Effector memory CD8-positive, alpha-beta T cell (primary cell): ENCODE data around the gene GAPDHS.

Source experiments
- ATAC-seq: fragments of 150-1000 bp; cut with Tn5 transposase; replicated peaks from 2 replicates; pipeline ENCODE4 v1.10.0; 2021; ENCODE audit warnings: mild to moderate bottlenecking, moderate library complexity
- DNase-seq, 3 experiments: peaks; one replicate each; pipeline ENCODE4 v3.0.0; 2021
- H3K27ac Mint-ChIP-seq, 2 donors: one replicate each; pipeline ENCODE4 v1.8.0; 2022; ENCODE audit warnings: mild to moderate bottlenecking in 2 of 2, mixed read lengths in 2 of 2, moderate library complexity in 2 of 2
- H3K27me3 Mint-ChIP-seq, 2 donors: one replicate each; pipeline ENCODE4 v1.8.0; 2022; ENCODE audit warnings: mixed read lengths in 2 of 2
- H3K36me3 Mint-ChIP-seq: one replicate; pipeline ENCODE4 v1.8.0; 2022; ENCODE audit warnings: mild to moderate bottlenecking, moderate library complexity, mixed read lengths; ENCODE audit not compliant: insufficient read depth
- H3K4me1 Mint-ChIP-seq, 2 donors: one replicate each; pipeline ENCODE4 v1.8.0; 2022; ENCODE audit warnings: low read depth in 2 of 2, mixed read lengths in 2 of 2
- H3K4me3 Mint-ChIP-seq, 2 donors: one replicate each; pipeline ENCODE4 v1.8.0; 2022; ENCODE audit warnings: mild to moderate bottlenecking in 2 of 2, mixed read lengths in 2 of 2, moderate library complexity in 2 of 2
- H3K9me3 Mint-ChIP-seq, 2 donors: one replicate each; pipeline ENCODE4 v1.8.0; 2022; ENCODE audit warnings: mixed read lengths in 2 of 2

GAPDHS gene

DNA sequence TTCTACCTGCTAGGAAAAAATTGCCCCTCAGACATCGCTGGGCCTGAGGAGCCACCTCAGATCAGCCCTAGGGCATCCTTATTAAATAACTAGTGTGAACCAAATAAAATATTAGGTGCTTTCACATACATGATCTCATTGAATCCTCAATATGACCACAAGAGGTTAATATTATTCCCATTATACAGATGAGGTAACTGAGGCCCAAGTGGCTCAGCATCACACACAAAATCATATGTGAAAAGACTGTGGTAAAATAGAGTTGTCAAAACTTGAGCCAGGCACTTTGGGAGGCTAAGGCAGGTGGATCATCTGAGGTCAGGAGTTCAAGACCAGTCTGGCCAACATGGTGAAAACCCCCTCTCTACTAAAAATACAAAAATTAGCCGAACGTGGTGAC, 16.9 kb upstream of the GAPDHS start:
- H3K9me3 Mint-ChIP-seq, result no peaks in the 10 kb centered on the region
- no peak overlapping the region for H3K27ac Mint-ChIP-seq
- H3K27me3 Mint-ChIP-seq, result peaks cover 36 to 68% of the 10 kb centered on the region in 2 donors
- H3K4me3 Mint-ChIP-seq, result no peak overlapping the region
- ATAC-seq, result no peak
- DNase-seq, result no peak
- peaks cover 0 to 2% of the 10 kb centered on the region in 2 donors for H3K4me1 Mint-ChIP-seq
- H3K36me3 Mint-ChIP-seq, result no peaks in the 10 kb centered on the region

DNA sequence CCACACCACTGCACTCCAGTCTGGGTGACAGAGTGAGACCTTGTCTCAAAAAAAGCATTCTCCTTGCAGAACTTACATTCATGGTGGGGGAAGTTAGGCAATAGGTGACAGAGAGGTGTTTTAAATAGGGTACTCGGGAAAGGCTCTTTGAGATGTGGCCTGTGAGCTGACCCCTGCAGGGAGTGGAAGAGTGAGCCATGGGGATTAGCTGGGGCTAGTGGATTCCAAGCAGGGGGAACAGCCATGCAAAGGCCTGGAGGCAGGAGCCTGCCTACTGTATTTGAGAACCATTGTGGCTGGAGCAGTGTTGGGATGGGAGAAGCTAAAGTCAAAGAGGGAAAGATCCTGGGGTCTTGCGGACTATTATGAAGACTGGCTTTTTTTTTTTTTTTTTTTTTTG, 15.9 kb upstream of the GAPDHS start:
- ATAC-seq (no peak), DNase-seq (no peak)
- Mint-ChIP-seq H3K4me1 (peaks cover 0 to 2% of the 10 kb centered on the region in 2 donors), H3K27ac (no peak overlapping the region), H3K9me3 (no peaks in the 10 kb centered on the region), H3K36me3 (no peaks in the 10 kb centered on the region), H3K4me3 (no peak overlapping the region), H3K27me3 (peaks cover 31 to 57% of the 10 kb centered on the region in 2 donors)

- no peak for ATAC-seq
- no peaks in the 10 kb centered on the region for H3K36me3 Mint-ChIP-seq
- no peak for DNase-seq
- no peak overlapping the region for H3K4me3 Mint-ChIP-seq
- H3K9me3 Mint-ChIP-seq, result no peaks in the 10 kb centered on the region
- peaks cover 21 to 48% of the 10 kb centered on the region in 2 donors for H3K27me3 Mint-ChIP-seq
- no peak overlapping the region for H3K27ac Mint-ChIP-seq
- H3K4me1 Mint-ChIP-seq, result peaks cover 0 to 2% of the 10 kb centered on the region in 2 donors
These were observed 14.9 kb upstream of the GAPDHS start for GRCh38 chr19:35518313-35518712.

DNA sequence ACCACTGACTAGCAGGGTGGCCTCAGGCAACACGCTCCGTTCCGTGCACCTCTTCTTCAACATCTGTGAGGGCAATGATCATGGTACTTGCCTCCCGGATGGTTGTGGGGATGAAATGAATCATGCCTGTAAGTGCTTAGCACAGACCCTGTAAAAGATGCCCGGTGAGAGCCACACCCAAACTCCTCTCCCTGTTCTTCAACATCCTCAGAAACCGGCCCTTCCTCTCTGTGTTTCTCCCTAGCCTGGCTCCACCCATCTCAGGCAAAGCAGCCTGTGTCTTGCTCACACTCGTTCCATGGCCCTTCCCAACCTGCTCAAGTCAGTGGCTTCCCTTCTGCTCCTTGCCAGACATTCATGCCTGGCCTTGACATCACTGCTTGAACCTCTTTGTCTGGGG, 14.0 kb upstream of the GAPDHS start:
- Mint-ChIP-seq H3K27me3 (peaks cover 23 to 48% of the 10 kb centered on the region in 2 donors), H3K36me3 (no peaks in the 10 kb centered on the region), H3K4me3 (no peak overlapping the region), H3K27ac (no peak overlapping the region), H3K9me3 (no peaks in the 10 kb centered on the region), H3K4me1 (peaks cover 0 to 2% of the 10 kb centered on the region in 2 donors)
- ATAC-seq (no peak), DNase-seq (no peak)

- no peaks in the 10 kb centered on the region for H3K36me3 Mint-ChIP-seq
- no peaks in the 10 kb centered on the region for H3K9me3 Mint-ChIP-seq
- H3K27me3 Mint-ChIP-seq, result peaks cover 24 to 61% of the 10 kb centered on the region in 2 donors
- H3K27ac Mint-ChIP-seq, result no peak overlapping the region
- no peak for ATAC-seq
- no peak for DNase-seq
- H3K4me1 Mint-ChIP-seq, result peaks cover 0 to 2% of the 10 kb centered on the region in 2 donors
- H3K4me3 Mint-ChIP-seq, result no peak overlapping the region
These were observed 12.0 kb upstream of the GAPDHS start for GRCh38 chr19:35521124-35521743.

GRCh38 chr19:35522745-35523327, 10.4 kb upstream of the GAPDHS start:
- Mint-ChIP-seq H3K27ac (no peak overlapping the region), H3K36me3 (no peaks in the 10 kb centered on the region), H3K4me3 (no peak overlapping the region), H3K9me3 (no peaks in the 10 kb centered on the region), H3K4me1 (peaks cover 0 to 2% of the 10 kb centered on the region in 2 donors), H3K27me3 (peaks cover 36 to 65% of the 10 kb centered on the region in 2 donors)
- DNase-seq, result no peak
- ATAC-seq, result no peak

DNA sequence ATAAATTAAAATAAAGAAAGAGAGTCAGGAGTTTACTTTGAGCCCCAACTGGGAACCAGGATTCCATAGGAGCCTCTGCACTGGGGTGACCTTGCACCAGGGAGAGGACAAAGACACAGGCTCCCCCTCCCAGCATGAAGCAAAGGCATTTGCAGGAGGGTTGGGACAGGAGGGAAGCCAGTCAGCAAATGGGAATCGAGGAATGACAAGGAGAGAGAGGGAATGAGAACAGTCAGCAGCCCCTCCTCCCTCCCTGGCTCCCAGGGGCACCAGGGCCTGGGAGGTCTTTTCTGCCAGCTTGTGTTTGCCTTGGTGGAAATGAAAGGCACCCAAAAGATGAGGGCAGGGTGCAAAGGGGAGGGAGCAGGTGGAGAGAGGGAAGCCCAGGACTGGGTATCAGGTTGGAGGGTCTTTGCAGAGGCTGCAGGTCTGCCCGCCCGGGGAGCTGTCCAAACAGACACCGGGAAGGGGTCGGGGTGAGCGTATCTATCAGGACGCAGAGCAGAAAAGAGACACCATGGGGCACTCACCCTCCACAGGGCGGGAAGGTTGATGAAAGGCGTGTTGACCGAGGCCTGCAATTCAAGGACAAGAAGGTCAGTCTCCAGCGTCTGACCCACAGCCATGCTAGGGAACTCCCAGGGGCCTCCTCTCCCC, 8.9 kb upstream of the GAPDHS start:
- Mint-ChIP-seq H3K27ac (no peak overlapping the region), H3K36me3 (no peaks in the 10 kb centered on the region), H3K9me3 (no peaks in the 10 kb centered on the region), H3K27me3 (peaks cover 41 to 65% of the 10 kb centered on the region in 2 donors), H3K4me1 (peaks cover 2 to 4% of the 10 kb centered on the region in 2 donors), H3K4me3 (no peak overlapping the region)
- ATAC-seq, result no peak
- no peak for DNase-seq

GRCh38 chr19:35525873-35526272, 7.4 kb upstream of the GAPDHS start:
- H3K27me3 Mint-ChIP-seq, result peaks cover 48 to 74% of the 10 kb centered on the region in 2 donors
- H3K9me3 Mint-ChIP-seq, result no peaks in the 10 kb centered on the region
- H3K27ac Mint-ChIP-seq, result no peak overlapping the region
- no peaks in the 10 kb centered on the region for H3K36me3 Mint-ChIP-seq
- no peak for ATAC-seq
- H3K4me3 Mint-ChIP-seq, result no peak overlapping the region
- DNase-seq, result no peak
- H3K4me1 Mint-ChIP-seq, result peaks cover 0 to 4% of the 10 kb centered on the region in 2 donors

DNA sequence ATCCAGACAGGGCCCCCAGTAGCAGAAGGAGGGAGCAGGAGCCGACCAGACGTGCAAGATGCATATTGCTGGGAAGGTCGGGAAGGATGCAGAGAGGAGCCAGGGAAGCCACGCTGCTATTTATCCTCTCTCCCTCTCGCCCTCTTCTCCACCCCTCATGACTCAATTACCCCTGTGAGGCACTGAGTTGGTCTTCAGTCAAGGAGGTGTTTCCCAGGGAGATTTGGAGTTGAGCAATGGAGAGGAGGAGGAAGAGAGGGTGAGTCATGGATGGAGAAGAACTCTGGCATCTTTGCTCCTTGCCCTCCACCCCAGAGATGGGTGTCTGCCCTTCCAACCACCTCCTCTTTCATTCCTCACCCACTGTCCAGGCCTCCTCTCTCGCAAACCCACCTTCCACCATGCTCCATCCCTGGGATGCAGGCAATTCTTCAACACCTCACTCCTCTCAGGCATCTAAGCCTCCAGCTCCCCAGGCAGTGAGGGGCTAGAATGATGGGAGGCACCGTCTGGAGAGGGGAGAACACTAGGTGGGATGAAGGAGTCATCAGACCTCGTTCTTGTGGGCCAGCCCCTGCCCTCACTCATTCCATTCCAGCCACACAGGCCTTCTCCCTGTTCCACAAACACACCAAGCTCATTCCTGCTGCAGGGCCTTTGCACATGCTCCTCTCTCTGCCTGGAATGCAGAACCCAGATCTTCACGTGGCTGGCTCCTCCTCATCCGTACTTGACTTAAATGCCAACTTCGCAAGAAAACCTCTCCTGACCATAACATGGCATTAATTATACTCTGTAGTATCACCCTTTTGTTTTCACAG, 4.8 kb upstream of the GAPDHS start, which contains the start of gene SBSN:
Gene SBSN, minus strand, starts transcription at position 94 of the 821 bp plus-strand sequence. Its CDS starts 30 bp downstream, at position 64.
- Mint-ChIP-seq H3K27me3 (peaks cover 63 to 97% of the 10 kb centered on the region in 2 donors), H3K9me3 (no peaks in the 10 kb centered on the region), H3K36me3 (no peaks in the 10 kb centered on the region), H3K27ac (no peak within 1 kb of the TSS), H3K4me1 (peaks cover 4% of the 10 kb centered on the region in 2 donors), H3K4me3 (no peak within 1 kb of the TSS)
- DNase-seq (no peak), ATAC-seq (no peak)

DNA sequence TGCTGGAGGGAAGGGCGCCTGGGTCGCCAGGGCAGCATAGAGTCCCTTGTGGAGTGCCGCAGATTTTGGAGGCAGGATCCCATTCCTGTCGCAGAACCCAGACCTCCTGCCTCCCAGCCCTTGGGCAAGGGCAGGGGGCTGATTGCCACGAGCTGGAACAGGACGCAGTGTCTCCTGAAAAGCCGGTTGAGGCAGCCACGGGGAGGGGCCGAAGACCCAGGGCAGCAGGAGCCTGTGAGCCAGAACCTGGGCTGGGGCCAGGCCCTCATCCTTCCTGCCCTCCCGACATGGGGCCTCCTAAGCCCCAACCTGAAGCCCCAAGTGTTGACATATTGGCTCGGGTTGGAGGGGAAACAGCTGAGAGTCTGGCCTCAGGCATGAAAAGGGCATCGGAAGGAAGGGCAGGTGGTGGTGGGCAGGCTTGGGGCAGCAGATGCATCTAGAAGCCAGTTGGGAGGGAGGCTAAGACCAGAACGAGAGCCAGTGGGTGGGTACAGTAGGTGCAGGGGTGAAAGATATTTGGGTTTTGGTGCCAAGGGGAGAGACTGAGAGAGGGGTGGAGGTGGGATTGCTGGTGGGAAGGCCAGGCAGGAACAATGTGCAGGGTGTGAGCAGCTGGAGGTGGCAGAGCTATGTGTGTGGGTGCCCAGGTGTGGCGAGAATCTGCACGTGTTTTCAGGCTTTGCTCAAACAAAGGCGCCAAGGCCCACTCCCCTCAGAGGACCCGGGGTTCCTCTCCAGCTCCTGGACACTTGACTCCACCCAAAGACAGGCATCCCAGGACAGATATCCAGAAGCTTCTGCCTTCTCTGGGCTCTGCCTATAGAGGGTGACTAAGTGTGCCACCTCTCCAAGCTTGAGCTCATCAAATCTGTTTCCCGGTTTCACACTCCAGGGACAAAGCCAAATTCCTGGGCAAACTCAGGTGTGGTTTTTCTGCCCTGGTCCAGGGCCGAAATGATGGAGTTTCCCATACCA, 3.7 kb upstream of the GAPDHS start:
- DNase-seq (no peak), ATAC-seq (no peak)
- Mint-ChIP-seq H3K9me3 (no peaks in the 10 kb centered on the region), H3K27ac (no peak overlapping the region), H3K27me3 (peaks cover 64 to 97% of the 10 kb centered on the region in 2 donors), H3K4me1 (peaks cover 9 to 10% of the 10 kb centered on the region in 2 donors), H3K36me3 (no peaks in the 10 kb centered on the region), H3K4me3 (no peak overlapping the region)

DNA sequence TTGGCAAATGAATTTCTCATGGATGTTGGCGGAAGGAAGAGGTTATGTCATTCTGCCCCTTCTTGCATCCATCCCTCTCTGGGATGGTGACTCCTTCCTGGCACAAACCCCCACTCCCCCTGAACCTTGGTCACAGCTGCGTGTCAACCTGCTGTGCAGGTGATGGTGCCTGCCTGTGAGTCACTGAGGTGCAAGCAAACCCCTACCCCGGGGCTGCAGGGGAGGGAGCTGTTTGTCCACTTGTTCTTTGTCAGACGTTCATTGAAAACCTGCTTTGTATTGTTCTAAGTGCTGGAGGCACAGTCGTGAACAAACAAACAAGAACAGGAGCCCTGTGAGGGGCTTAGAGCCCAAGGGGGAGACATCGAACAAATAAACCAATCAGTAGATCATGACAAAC, 2.0 kb upstream of the GAPDHS start:
- no peak for DNase-seq
- Mint-ChIP-seq H3K9me3 (no peaks in the 10 kb centered on the region), H3K36me3 (no peaks in the 10 kb centered on the region), H3K4me3 (no peak overlapping the region), H3K4me1 (peaks cover 9 to 10% of the 10 kb centered on the region in 2 donors), H3K27ac (no peak overlapping the region), H3K27me3 (peaks cover 71 to 89% of the 10 kb centered on the region in 2 donors)
- ATAC-seq, result no peak

- Mint-ChIP-seq H3K9me3 (no peaks in the 10 kb centered on the region), H3K27me3 (peaks cover 59 to 72% of the 10 kb centered on the region in 2 donors), H3K4me1 (peaks cover 6 to 10% of the 10 kb centered on the region in 2 donors), H3K4me3 (peak overlapping the region; percentile 57 to 73), H3K27ac (no peak overlapping the region), H3K36me3 (no peaks in the 10 kb centered on the region)
- peak; percentile 29 to 39 (median 35) for DNase-seq
- peak; percentile 87 for ATAC-seq
These were observed 651 bp downstream of the GAPDHS start for GRCh38 chr19:35533822-35534392.
